GM18909 (cell line): ENCODE results near the gene PAX5.

Experiments used
- ATAC-seq: cut with Tn5 transposase; IDR thresholded peaks from one replicate; pipeline ENCODE4 v1.9.1; 2021; ENCODE audit warnings: mild to moderate bottlenecking; ENCODE audit not compliant: unreplicated experiment, poor library complexity

The PAX5 gene

GRCh38 chr9:36846621-36847020 lies 187.4 kb downstream of the PAX5 start:
- no peak for ATAC-seq

- no peak for ATAC-seq
Observed at GRCh38 chr9:36845844-36846243, 188.2 kb downstream of the PAX5 start.

- ATAC-seq: no peak
Observed at GRCh38 chr9:36844961-36845360, 189.1 kb downstream of the PAX5 start.

DNA sequence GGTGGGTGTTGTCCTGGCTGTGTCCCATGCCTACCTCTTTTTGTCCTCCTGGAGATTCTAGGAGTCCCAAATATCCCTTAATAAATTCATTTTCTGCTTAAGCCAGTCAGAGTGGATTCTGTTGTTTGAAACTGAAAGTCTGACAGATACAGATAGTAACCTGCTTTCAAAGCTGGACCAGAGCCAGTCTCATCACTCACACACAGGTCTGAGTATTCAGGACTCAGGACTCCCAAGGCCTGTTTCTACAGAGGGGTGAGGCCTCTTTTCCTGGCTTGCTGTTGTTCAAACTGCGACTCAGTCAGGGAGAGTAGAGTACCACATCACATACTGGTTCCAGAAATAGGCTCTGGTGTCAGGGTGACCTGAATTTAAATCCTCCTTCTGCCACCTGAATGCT lies 190.1 kb downstream of the PAX5 start:
- no peak for ATAC-seq

- ATAC-seq: no peak
Observed at GRCh38 chr9:36842560-36843530, 191.2 kb downstream of the PAX5 start.

DNA sequence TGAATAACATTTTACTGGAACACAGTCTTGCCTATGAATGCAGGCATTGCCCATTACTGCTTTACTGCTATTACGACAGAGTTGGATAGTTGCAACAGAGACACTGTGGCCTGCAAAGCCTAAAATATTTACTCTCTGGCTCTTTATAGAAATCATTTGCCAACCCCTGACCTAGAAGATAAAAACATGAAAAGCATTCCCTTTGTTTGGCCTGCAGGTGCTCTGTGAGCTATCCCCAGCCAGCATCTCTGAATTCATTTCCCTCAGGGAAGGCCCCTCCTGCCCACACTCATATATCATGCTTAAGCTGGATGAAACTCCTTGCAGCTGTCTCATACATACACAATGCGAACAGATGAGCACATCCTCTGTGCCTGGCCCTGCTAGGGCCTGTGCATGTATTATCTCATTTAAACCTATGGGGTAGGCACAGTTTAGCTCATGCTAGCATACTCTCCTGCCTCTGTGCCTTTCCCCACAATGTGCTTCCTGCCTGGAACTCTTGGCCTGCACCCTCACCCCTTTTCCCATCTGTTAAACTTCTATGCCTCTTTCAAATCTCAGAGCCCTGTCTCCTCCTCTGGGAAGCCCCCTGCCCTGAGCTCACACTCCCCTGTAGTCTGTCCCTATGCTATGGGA lies 193.1 kb downstream of the PAX5 start:
- no peak for ATAC-seq

- no peak for ATAC-seq
Observed at GRCh38 chr9:36839131-36839885, 194.8 kb downstream of the PAX5 start.

DNA sequence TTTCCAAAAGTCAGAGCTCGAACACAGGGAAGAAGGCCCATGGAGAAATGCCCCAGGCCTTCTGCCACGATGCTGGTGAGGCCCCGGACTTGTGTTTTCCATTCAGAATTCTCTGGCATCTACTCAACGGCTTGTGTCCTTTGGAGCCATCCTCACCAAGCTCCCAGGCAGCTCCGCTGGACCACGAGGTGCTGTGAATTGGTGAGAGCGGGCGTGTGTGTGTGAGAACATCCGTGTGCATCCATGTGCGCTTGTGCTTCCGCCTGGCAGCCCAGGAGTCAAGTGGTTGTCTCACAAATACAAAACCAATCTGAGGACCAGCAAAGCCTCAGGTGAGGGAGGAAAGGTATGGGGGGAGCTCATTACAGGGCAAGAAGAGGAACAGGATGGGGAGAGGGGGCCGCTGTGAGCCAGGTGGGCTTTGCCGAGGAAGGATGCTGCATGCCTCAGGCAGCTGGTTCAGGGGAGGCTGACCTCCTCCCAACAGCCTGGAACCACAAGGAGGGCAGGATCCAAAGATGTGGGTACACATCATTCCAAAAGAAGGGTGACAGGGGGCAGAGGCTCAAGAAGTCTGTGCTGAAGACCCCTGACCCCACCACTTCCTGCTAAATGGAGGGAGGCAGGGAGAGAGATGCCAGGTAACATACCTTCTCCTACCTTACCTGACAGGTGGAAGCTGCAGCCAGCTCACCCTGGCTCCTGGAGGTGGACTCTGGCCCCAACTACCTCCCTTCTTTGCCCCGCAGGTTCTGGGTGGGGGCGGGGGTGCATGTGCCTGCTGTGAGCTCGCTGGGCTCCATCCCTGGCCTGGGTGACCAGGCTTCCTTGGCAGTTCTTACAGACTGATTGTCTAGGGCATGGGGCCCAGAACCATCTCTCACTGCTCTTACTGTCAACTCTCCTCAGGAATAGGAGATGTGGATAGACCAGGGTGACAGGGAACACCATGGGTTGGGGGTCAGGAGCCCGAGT lies 196.3 kb downstream of the PAX5 start:
- no peak for ATAC-seq

GRCh38 chr9:36836486-36836885 lies 197.6 kb downstream of the PAX5 start:
- ATAC-seq: no peak

DNA sequence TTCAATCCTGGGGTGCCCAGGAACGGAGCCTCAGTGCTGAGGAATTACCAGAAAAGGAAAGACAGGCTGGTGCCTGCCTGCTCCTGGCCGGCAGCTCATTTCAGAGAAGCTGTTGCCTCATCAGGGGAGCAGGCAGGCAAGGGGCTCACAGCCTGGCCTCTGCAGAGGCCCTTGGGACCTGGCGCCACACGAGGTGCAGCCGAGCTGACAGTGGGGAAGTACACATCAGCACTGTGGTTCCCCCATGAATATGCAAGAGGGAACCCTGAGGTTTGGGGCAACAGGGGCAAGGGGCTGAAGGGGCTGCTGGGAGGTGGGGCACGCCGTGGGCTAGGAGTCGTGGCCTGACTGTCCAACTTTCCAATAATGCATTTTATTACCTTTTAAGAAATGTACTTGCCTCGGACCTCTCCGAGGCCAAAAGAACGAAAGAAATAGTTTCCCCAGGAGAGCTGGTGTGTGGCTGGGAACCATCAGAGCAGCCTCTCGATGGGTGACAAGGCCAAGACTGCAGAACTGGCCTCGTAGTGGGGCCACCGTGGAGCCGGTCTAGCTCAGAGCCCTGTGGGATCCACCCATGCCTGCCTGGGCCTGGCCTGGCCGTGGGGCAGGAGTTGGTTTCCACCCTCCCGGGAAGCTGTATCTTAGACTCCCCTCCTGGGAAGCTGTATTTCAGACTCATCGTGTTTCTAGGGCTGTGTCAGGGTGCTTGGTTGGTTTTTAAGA lies 198.6 kb downstream of the PAX5 start:
- ATAC-seq: peak; percentile 44

DNA sequence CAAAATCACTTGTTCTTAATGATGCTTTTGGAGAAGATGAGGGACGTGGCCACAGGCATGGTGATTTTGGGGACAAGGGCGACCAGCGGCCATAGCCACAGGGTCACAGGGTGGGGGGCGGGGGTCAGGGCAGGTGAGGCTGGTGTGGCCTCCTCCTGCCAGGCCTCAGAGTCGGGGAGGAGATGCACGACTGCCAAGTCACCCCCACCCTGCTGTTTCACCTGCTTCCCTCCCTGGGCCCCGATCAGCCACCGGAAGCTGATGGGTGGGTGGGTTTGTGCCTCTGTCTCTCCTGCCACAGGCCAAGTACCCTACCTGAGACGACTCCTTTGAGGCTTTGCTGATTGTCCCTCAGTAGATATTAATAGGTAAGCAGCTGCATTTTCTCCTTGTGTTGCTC lies 199.3 kb downstream of the PAX5 start:
- no peak for ATAC-seq

GRCh38 chr9:36833954-36834353 lies 200.1 kb downstream of the PAX5 start:
- no peak for ATAC-seq

DNA sequence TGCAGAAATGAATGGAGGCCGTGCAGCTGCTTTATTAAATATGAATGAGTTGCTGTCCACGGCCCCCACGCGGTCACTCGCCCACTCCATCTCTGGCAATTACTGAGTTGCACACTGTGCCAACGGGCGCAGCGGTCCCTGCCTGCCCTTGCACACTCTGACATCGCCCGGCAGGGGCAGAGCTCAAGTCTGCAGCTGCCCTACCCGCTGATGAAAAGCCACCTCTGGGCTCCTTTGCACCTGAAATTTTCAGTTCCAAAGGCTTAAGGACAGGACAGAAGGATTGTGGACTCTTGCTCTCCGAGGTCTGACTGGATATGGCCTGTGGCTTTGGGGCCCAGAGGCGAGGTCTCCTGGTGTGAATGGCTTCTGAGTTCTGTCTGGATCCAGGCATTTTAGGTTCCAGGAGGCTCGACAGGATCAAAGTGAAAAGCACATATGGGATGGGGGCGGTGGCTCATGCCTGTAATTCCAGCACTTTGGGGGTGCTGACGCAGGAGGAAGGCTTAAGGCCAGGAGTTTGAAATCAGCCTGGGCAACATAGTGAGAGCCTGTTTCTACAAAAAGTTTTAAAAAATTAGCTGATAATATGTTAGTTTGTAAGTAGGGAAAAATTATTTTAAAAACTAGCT lies 201.8 kb downstream of the PAX5 start:
- ATAC-seq: no peak

DNA sequence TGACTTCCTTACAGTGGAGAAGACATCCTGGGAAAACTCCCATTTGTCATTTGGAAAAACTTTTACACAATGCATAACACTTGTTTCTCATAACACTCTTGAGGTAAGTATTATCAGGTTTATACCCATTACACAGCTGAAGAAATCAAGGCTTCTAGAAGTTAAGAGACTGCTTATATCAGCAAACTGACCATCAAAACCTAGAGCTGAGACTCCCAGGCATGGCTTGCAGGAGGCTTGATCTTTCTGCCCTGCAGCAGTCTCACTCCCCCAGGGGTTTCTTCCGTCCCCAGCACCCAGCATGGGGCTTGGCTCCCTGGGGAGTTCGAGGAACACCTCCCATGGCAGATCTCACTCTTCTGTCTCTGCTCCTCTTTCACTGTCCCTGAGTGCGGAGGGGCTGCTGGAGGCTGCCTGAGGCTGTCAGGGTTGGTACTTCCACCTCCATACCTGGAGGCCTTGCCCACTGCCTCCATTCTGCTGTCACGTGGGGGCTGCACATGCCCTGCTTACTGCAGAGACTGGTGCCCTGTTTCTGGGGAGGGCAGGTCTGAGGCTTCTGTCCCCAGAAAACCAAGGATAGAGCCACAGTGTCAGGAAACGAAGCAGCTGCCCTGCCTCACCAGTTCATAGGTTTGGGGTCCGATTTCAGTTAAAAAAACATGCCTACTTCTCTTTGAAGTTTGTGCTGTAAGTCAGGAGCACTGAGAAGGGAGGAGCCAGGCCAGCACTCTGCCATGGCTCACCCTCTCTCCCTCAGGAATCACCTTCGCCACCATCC lies 202.5 kb downstream of the PAX5 start:
- no peak for ATAC-seq

DNA sequence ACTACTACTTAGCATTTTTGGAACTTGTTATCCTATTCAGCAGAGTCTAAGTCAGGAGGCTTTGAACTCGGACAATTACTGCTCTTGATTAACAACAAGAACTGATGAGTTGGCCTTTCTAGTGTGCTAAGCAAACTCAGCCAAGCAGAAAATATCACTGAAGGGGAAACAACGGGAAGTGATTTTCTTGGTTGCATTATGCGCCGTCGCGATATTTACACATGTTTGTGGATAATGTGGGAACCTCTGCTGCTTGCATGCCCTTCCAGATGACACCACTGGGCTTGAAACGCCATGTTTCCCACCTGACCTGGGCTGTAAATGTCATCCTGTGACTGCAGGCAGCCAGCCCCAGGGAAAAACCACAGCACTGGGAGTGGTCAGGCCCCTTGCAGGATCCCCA lies 205.5 kb downstream of the PAX5 start:
- ATAC-seq: no peak

DNA sequence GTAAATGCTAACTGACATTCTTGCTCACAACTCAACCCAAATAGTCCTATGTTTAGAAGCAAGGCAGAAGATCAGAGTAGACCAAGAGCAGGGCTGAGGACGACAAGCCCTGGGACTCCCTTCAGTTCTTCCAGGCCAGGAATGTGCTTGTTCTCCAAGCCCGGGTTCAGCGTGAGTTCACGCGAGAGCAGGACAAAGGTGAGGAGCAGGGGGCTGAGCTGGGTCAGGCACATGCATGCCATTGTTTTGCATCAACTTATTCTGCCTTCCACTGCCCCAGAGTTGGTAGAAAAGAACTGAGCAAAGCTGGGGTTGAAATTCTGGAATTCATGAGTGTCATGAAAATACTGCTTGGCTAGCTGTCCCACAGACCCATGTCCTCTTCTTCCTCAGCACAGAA lies 206.5 kb downstream of the PAX5 start:
- ATAC-seq: no peak

DNA sequence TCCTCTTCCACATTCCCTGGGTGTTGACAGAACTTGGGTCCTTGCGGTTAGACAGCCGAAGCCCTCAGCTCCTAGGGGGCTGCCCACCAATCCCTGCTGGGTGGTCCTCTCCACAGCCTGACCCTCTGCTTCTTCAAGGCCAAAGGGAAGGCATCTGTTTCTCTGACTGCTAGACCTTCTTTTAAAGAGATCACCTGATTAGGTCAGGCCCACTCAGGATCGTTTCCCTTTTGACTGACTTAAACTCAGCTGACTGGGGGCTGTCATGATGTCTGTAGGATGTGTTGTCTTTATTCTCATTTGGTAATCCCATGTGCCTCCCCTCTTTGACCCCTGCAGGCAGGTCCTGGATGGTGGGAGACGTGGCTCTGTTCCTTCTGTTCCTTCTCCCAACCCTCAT lies 207.5 kb downstream of the PAX5 start:
- ATAC-seq: no peak

- ATAC-seq: no peak
Observed at GRCh38 chr9:36825179-36825578, 208.9 kb downstream of the PAX5 start.
